OCI-LY3 (cell line): ENCODE results near the gene RPL35A.

Source experiments
- EZH2phosphoT487 ChIP-seq: fragments of 200-600 bp; shearing (Covaris generic); IDR thresholded peaks from 2 replicates; pipeline ENCODE4 v1.6.1; 2018; ENCODE audit warnings: antibody characterized with exemption, mixed run types, low read depth
- TF ChIP-seq, protein P1 (sequence below): fragments of 200-600, 300-600 bp; sonication (generic); IDR thresholded peaks from 2 replicates; pipeline ENCODE4 v1.5.1; 2014; ENCODE audit warnings: antibody characterized with exemption, low read length, low read depth

DNA sequence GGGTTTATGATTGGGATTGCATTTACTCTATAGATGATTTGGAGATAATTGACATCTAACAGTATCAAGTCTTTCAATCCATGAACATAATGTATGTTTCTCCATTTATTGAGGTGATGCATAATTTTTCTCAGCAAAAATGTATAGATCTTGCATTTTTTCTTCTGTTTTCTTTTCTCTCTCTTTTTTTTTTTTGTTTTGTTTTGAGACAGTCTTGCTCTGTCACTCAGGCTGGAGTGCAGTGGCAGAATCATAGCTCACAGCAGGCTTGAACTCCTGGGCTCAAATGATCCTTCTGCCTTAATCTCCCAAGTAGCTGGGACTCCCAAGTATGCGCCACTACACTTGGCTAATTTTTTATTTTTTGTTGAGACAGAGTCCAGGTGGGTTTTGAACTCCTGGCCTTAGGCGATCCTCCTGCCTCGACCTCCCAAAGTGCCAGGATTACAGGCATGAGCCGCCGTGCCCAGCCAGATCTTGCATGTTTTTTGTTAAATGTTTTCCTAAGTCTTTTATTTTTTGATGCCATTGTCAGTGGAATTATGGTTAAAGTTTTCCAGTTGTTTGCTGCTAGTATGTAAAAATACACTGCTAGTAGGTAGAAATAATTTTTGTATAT, 13.1 kb downstream of the RPL35A start:
- TF ChIP-seq, protein P1, sequence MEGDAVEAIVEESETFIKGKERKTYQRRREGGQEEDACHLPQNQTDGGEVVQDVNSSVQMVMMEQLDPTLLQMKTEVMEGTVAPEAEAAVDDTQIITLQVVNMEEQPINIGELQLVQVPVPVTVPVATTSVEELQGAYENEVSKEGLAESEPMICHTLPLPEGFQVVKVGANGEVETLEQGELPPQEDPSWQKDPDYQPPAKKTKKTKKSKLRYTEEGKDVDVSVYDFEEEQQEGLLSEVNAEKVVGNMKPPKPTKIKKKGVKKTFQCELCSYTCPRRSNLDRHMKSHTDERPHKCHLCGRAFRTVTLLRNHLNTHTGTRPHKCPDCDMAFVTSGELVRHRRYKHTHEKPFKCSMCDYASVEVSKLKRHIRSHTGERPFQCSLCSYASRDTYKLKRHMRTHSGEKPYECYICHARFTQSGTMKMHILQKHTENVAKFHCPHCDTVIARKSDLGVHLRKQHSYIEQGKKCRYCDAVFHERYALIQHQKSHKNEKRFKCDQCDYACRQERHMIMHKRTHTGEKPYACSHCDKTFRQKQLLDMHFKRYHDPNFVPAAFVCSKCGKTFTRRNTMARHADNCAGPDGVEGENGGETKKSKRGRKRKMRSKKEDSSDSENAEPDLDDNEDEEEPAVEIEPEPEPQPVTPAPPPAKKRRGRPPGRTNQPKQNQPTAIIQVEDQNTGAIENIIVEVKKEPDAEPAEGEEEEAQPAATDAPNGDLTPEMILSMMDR, result no peak
- TF ChIP-seq EZH2phosphoT487, result no peak
